Parathyroid adenoma (tissue), 2 donors: ENCODE results near the gene OTC.

Experiments
- H2AFZ ChIP-seq: fragments of 300-600 bp; sonication (generic); one replicate; pipeline ENCODE4 v1.7.0; 2017; ENCODE audit warnings: antibody characterized with exemption, mild to moderate bottlenecking
- H3K27ac ChIP-seq: fragments of 300-600 bp; sonication (generic); one replicate; pipeline ENCODE4 v1.7.0; 2017
- H3K27me3 ChIP-seq: fragments of 300-600 bp; sonication (generic); one replicate; pipeline ENCODE4 v1.7.0; 2017; ENCODE audit warnings: low read length; ENCODE audit not compliant: control insufficient read depth, insufficient read depth
- H3K36me3 ChIP-seq: fragments of 300-600 bp; sonication (generic); one replicate; pipeline ENCODE4 v1.7.0; 2017; ENCODE audit warnings: low read length; ENCODE audit not compliant: control insufficient read depth, insufficient read depth
- H3K4me1 ChIP-seq: fragments of 300-600 bp; sonication (generic); one replicate; pipeline ENCODE4 v1.7.0; 2017; ENCODE audit warnings: control low read depth
- H3K4me2 ChIP-seq: fragments of 300-600 bp; sonication (generic); one replicate; pipeline ENCODE4 v1.7.0; 2017; ENCODE audit warnings: low read length
- H3K4me3 ChIP-seq: fragments of 300-600 bp; sonication (generic); one replicate; pipeline ENCODE4 v1.7.0; 2017; ENCODE audit warnings: low read depth, low read length
- H3K79me2 ChIP-seq: fragments of 300-600 bp; sonication (generic); one replicate; pipeline ENCODE4 v1.7.0; 2017; ENCODE audit warnings: control low read depth
- H3K9ac ChIP-seq: fragments of 300-600 bp; sonication (generic); one replicate; pipeline ENCODE4 v1.7.0; 2017; ENCODE audit warnings: mild to moderate bottlenecking
- H3K9me3 ChIP-seq: fragments of 300-600 bp; sonication (generic); one replicate; pipeline ENCODE4 v1.7.0; 2017; ENCODE audit warnings: low read length; ENCODE audit not compliant: control insufficient read depth
- CTCF ChIP-seq: fragments of 300-600 bp; sonication (generic); IDR thresholded peaks from one replicate; pipeline ENCODE4 v1.7.0; 2017; ENCODE audit warnings: antibody characterized with exemption, mild to moderate bottlenecking
- donor health status: primary hyperparathyroidism.

The OTC gene

GRCh38 chrX:38336538-38337240 is 15.7 kb upstream of the OTC start:
- H3K9ac ChIP-seq, result no peak overlapping the region
- TF ChIP-seq CTCF, result no peak
- H3K36me3 ChIP-seq, result no peaks in the 10 kb centered on the region
- H3K4me1 ChIP-seq, result no peaks in the 10 kb centered on the region
- no peaks in the 10 kb centered on the region for H3K9me3 ChIP-seq
- no peak overlapping the region for H2AFZ ChIP-seq
- no peak overlapping the region for H3K4me3 ChIP-seq
- H3K79me2 ChIP-seq, result no peaks in the 10 kb centered on the region
- no peak overlapping the region for H3K27ac ChIP-seq
- H3K4me2 ChIP-seq, result no peak overlapping the region
- no peaks in the 10 kb centered on the region for H3K27me3 ChIP-seq

GRCh38 chrX:38341442-38341841 is 11.0 kb upstream of the OTC start:
- no peaks in the 10 kb centered on the region for H3K79me2 ChIP-seq
- H3K27me3 ChIP-seq, result no peaks in the 10 kb centered on the region
- TF ChIP-seq CTCF, result no peak
- no peak overlapping the region for H3K27ac ChIP-seq
- no peak overlapping the region for H2AFZ ChIP-seq
- no peaks in the 10 kb centered on the region for H3K4me1 ChIP-seq
- H3K36me3 ChIP-seq, result no peaks in the 10 kb centered on the region
- no peak overlapping the region for H3K4me2 ChIP-seq
- H3K9ac ChIP-seq, result no peak overlapping the region
- no peak overlapping the region for H3K4me3 ChIP-seq
- H3K9me3 ChIP-seq, result no peaks in the 10 kb centered on the region

- H3K36me3 ChIP-seq, result no peaks in the 10 kb centered on the region
- H3K27ac ChIP-seq, result no peak overlapping the region
- no peak overlapping the region for H2AFZ ChIP-seq
- H3K27me3 ChIP-seq, result no peaks in the 10 kb centered on the region
- H3K79me2 ChIP-seq, result no peaks in the 10 kb centered on the region
- H3K4me2 ChIP-seq, result no peak overlapping the region
- no peaks in the 10 kb centered on the region for H3K9me3 ChIP-seq
- TF ChIP-seq CTCF, result no peak
- no peak overlapping the region for H3K9ac ChIP-seq
- H3K4me3 ChIP-seq, result no peak overlapping the region
- H3K4me1 ChIP-seq, result no peaks in the 10 kb centered on the region
These were observed 9.3 kb upstream of the OTC start for GRCh38 chrX:38342853-38343778.

GRCh38 chrX:38346150-38346549 is 6.3 kb upstream of the OTC start:
- Histone ChIP-seq H3K4me3 (no peak overlapping the region), H3K27me3 (no peaks in the 10 kb centered on the region), H3K4me1 (no peaks in the 10 kb centered on the region), H3K9me3 (no peaks in the 10 kb centered on the region), H3K27ac (no peak overlapping the region), H3K4me2 (no peak overlapping the region), H2AFZ (no peak overlapping the region), H3K9ac (no peak overlapping the region), H3K79me2 (no peaks in the 10 kb centered on the region), H3K36me3 (no peaks in the 10 kb centered on the region)
- TF ChIP-seq CTCF, result no peak
